ENCODE results near the gene COX4I1.

DNA sequence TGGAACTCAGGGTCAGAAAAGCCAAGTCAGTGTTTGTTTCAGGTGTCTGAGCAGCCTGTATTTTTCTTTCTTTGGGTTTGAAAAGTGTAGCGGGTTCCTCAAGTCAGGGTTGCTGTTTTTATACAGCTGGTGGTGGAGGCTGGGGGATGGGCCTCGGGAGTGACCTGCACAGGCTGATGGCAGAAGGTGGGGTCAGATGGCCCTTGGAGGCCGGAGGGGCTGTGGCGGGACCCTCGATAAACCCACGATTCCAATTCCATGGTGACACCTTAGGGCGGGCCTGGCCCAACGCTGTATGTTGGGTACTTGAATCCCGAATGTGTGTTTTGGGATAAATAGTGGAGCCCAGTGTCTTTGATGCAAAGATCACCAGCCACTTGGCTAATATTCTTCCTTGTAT, 28.7 kb downstream of the COX4I1 start:
- TF ChIP-seq, protein P1, sequence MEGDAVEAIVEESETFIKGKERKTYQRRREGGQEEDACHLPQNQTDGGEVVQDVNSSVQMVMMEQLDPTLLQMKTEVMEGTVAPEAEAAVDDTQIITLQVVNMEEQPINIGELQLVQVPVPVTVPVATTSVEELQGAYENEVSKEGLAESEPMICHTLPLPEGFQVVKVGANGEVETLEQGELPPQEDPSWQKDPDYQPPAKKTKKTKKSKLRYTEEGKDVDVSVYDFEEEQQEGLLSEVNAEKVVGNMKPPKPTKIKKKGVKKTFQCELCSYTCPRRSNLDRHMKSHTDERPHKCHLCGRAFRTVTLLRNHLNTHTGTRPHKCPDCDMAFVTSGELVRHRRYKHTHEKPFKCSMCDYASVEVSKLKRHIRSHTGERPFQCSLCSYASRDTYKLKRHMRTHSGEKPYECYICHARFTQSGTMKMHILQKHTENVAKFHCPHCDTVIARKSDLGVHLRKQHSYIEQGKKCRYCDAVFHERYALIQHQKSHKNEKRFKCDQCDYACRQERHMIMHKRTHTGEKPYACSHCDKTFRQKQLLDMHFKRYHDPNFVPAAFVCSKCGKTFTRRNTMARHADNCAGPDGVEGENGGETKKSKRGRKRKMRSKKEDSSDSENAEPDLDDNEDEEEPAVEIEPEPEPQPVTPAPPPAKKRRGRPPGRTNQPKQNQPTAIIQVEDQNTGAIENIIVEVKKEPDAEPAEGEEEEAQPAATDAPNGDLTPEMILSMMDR (IDR thresholded peaks at IDR 0.05): no peak
- no peak for TF ChIP-seq POLR2A (IDR thresholded peaks at IDR 0.05)
